NCI-H1436 treated with DMSO at 0.1 percent for 48 hours (cell line): ENCODE results near the gene TRIP13.
"Not testable (repeated sequence)": the region's sequence is repeated elsewhere in the genome, so short reads cannot be mapped to it uniquely, and the experiment has no call there.

ENCODE experiments used
- DNase-seq: peaks from one replicate; lab custom pipeline; 2025; lab: John Stamatoyannopoulos, UW

Gene TRIP13

GRCh38 chr5:920321-920720 is 27.6 kb downstream of the TRIP13 start:
- DNase-seq: no peak

GRCh38 chr5:921456-922435 is 29.1 kb downstream of the TRIP13 start:
- no peak for DNase-seq

- no peak for DNase-seq
These were observed 30.0 kb downstream of the TRIP13 start for GRCh38 chr5:922436-923280.

GRCh38 chr5:923281-923873 is 30.7 kb downstream of the TRIP13 start:
- DNase-seq: no peak

DNA sequence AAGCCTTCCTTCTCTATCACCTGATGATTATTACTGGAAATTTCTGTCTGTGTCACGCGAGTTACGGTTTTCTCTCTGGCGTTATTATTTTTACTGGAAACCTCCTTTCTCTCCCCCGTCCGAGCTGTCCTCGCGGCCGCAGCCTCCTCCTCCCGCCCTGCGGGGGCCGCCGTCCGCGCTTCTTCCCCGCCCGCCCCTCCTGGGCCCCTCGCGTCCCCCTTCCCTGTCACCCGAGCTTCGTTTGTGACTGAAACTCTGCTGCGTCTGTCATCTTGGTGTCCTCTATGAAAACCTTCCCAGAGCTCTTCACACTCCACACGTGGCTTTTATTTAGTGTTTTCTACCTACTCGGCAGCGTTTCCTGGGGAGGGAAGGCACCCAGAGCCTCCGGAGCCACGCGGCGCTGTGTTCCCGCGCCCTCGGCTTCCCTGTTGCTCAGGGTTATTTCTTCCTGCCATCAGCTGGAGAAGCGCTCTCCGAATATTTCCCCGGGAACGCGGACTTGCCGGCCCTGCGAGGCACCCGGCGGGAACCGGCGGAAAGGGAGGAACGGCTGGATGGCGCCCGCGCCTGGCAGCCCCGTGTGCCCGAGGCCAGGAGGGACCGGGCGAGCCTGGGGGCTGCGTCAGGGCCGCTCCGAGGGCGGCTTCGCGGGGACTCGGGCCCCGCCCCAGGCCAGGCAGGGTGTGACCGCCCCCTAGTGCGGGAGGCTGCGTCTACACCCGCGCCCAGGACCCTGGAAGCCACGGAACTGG is 33.9 kb downstream of the TRIP13 start:
- DNase-seq: no peak

DNA sequence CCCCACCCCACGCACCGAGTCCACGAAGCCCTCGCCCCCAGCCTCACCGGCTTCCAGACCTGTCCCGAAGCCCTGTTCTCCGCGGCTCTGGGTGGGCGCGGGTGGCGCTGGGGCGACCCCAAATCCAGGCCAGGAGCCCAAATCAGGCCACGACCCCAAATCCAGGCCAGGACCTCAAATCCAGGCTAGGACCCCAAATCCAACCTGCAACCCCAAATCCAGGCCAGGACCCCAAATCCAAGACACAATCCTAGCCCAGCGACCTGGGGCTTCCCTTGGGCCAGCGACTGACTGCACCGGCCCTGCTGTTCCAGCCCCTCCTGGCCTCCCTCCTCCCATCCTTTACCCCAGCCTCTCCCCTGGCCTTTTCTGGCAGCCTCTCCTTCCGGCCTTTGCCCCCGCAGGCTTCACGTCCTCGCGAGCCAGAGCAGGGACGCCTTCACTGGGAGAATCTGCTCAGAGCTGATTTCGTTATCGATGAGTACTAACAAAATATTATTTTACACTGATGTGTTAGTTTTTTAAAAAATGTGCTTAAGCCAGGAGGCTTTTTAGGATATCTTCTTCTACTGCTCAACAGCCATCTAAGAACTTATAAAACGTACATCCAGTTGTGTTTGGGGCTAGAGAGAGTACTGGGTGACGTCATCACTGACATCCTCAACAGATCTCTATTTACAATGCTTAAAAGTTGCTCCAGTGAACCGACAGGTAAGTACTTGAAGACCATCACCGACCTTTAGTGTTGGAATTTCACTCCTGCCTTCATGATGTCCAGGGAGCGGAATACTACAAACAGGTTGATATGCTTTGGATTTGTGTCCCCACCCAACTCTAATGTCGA is 34.7 kb downstream of the TRIP13 start:
- no peak for DNase-seq

- DNase-seq: not testable (repeated sequence)
These were observed 36.5 kb downstream of the TRIP13 start for GRCh38 chr5:929182-929581.

DNA sequence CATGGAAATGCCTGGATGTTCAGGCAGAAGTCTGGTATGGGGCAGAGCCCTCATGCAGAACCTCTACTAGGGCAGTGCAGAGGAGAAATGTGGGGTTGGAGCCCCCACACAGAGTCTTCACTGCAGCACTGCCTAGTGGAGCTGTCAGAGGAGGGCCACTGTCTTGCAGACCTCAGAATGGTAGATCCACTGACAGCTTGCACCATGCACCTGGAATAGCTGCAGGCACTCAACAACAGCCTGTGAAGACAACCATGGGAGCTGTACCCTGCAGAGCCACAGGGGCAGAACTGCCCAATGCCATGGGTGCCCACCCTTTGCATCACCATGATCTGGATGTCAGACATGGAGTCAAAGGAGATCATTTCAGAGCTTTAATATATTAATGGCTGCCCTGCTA is 36.9 kb downstream of the TRIP13 start:
- DNase-seq: no peak

- DNase-seq: no peak
These were observed 38.2 kb downstream of the TRIP13 start for GRCh38 chr5:930866-931265.

DNA sequence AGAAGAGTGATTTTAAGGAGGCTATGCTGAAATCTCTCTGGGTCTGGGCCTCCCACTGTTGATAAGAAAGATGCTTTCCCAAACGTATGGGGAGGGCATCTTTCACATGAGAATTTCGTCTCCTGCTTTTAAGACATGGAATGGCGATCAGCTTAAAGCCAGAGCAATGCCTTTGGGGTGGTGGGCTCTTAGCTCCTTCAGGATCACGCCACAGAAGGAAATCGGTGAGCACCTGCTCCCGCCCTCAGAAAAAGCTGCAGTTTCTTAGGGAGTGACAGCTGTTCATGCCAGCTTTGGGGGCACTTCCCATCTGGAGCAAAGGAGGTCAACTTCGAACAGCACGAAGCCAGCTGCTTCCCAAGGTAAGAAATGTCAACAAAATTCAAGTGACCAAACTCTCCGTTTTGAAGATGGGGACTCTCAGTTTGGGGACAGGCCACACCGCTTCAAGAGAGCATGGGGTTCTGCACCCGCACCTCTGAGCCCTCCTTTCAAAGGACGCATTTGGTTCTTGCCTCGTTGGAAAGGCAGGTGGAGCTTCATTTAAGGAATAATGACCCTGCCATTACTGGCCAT is 39.0 kb downstream of the TRIP13 start:
- no peak for DNase-seq

DNA sequence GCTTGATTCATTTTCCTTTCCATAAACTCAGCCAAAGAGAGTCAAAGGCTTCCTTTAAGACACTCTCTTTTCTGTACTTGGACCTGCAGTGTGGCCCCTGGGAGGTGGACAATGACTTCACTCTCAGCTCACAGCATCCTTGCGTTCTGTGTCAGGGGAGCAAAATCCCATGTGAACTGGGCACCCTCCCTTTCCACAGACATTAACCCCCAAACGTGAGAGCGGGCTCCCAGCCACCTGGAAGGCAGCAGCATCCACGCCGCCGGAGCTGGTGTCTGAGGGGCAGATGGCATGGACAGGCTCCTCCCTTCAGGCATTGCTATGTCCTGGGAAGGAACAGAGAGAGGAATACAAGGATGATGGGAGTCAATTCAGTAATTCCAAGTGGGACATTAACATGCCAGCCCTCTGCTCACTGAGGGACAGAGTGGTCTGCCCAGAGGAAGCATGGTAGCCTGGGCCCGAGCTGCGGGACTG is 39.5 kb downstream of the TRIP13 start:
- no peak for DNase-seq

GRCh38 chr5:932628-933250 is 40.1 kb downstream of the TRIP13 start:
- no peak for DNase-seq

- DNase-seq: no peak
These were observed 40.7 kb downstream of the TRIP13 start for GRCh38 chr5:933251-933861.

DNA sequence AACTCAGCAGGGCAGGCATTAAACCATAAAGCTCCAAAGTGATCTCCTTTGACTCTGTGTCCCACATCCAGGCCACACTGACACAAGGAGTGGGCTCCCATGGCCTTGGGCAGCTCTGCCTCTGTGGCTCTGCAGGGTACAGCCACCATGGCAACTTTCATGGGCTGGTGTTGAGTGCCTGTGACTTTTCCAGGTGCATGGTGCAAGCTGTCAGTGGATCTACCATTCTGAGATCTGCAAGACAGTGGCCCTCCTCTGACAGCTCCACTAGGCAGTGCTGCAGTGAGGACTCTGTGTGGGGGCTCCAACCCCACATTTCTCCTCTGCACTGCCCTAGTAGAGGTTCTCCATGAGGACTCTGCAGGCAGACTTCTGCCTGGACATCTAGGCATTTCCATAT is 41.3 kb downstream of the TRIP13 start:
- not testable (repeated sequence) for DNase-seq

DNA sequence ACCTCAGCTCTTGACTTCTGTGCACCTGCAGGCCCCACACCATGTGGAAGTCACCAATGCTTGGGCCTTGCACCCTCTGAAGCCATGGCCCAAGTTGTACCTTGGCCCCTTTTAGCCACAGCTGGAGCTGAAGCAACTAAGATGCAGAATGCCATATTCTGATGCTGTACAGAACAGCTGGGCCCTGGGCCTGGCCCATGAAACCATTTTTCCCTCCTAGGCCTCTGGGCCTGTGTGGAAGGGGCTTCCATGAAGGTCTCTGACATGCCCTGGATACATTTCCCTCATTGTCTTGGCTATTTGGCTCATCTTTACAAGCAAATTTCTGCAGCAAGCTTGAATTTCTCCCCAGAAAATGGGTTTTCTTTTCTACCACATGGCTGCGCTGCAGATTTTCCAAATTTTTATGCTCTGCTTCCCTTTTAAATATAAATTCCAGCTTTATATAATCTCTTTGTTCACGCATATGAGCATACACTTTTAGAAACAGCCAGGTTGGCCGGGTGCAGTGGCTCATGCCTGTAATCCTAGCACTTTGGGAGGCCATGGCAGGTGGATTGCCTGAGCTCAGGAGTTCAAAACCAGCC is 41.8 kb downstream of the TRIP13 start:
- DNase-seq: not testable (repeated sequence)

DNA sequence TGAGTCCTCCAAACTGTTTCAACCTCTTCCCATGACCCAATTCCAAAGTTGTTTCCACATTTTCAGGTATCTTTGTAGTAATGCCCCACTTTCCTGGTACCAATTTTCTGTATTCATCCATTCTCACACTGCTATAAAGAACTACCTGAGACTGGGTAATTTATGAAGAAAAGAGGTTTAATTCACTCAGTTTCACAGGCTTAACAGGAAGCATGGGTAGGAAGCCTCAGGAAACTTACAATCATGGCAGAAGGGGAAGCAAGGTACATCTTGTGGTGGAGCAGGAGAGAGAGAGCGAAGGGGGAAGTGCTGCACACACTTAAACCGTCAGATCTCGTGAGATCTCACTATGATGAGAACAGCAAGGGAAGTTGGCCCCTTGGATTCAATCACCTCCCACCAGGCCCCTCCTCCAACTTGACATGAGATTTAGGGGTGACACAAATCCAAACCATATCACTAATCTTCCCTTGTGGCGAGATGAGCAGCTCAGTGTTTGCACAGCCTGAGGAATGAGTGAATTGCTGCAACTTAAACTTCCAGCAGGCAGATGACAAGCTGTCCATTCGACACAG is 42.9 kb downstream of the TRIP13 start:
- no peak for DNase-seq

DNA sequence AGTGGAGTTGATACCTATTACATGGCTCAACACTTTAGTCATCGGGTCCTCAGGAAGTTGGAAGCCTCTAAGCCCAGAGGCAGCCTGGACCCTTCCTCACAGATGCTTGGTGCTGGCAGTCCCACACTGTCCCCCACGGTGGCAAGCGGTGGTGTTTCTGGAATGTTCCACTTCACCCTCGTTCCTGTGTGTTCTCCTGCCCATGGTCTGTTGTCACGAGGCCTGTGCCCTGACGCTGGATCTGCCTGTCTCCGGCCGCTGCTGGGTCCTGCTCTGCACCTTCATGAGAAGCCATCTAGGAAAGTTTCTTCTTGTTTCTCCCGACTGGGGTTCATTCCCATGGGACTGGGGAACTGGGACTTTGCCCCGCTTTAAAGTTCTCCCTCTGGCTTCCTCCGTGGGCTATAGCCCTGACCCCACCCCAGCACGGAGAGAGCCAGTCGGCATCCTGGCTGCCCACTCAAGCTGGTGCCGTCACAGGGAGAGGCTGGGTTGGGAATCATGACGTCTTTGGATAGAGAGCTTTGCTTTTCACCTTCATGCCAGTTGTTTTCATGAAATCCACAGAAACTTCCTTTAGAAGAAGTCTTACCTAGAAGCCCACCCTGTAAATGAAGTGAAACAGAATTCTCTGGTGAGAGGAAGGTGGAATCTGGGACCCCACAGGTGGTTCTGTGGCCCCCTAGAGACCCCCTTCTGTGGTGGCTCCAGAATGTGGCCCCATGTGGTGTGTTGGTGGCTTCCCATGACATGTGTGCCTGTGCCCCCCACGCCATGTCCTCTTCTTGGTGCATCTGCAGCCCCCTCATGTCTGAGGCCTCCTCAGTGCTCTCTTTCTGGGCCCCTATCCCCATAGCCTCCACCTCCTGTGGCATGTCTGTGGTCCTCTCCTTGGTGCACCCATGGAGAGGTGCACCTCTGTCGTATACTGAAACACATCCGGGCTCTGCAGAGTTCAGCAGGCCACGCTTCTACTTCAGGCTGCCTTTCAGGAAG is 43.8 kb downstream of the TRIP13 start:
- DNase-seq: no peak
